HG02943 (cell line): ENCODE results near the gene PRKCE.

Experiments
- ATAC-seq: cut with Tn5 transposase; IDR thresholded peaks from one replicate; pipeline ENCODE4 v1.9.1; 2021; ENCODE audit warnings: mild to moderate bottlenecking, low read depth, moderate library complexity; ENCODE audit not compliant: unreplicated experiment

PRKCE gene

GRCh38 chr2:46118656-46119371 lies 467.3 kb downstream of the PRKCE start:
- no peak for ATAC-seq

- ATAC-seq = no peak
Observed at GRCh38 chr2:46119453-46119852, 468.0 kb downstream of the PRKCE start.

- no peak for ATAC-seq
Observed at GRCh38 chr2:46120792-46121555, 469.5 kb downstream of the PRKCE start.

DNA sequence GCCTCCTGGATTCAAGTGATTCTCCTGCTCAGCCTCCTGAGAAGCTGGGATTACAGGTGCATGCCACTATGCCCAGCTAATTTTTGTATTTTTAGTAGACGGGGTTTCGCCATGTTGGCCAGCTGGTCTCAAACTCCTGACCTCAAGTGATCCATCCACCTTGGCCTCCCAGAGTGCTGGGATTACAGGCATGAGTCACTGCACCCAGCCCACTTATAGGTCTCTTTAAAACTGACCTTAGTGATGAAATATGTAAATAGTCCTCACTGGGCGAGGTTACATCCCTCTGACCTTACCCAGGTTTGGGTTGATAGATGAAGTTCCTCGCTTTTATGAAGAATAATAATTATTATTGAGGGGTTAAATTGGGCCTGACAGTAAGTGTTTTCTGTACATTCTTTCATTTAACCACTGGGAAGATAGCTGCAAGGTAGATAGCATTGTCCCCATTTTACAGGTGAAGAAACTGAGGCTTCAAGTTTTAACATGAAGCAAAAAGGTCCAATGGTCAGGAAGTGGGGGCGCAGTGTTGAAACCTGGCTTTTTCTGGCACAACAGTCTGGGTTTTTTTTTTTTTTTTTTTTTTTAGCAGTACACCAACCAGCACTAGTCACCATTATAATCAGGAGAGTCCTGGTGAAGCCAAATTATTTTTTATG lies 471.0 kb downstream of the PRKCE start:
- no peak for ATAC-seq

DNA sequence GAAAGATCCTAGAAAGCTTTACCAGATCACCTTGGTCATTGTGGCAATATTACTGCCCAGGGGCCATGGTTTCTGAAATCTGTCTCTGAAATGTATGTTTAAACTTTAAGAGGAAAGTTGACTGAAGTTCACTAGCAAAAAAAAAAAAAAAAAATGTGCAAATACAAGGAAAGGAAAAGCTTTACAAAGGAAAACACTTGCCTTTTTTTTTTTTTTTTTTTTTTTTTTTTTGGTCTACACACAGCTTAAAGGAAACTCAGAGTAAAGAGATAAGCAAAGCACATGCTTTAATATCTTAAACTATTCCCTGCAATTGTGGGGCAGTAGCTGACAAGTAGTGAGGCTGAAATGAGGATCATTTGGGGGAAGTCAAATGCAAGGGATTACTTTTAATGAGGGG lies 471.5 kb downstream of the PRKCE start:
- no peak for ATAC-seq

- ATAC-seq = no peak
Observed at GRCh38 chr2:46125798-46126197, 474.3 kb downstream of the PRKCE start.

- ATAC-seq = no peak
Observed at GRCh38 chr2:46126571-46126970, 475.1 kb downstream of the PRKCE start.

GRCh38 chr2:46127176-46127575 lies 475.7 kb downstream of the PRKCE start:
- ATAC-seq = no peak

GRCh38 chr2:46130511-46130910 lies 479.0 kb downstream of the PRKCE start:
- no peak for ATAC-seq

DNA sequence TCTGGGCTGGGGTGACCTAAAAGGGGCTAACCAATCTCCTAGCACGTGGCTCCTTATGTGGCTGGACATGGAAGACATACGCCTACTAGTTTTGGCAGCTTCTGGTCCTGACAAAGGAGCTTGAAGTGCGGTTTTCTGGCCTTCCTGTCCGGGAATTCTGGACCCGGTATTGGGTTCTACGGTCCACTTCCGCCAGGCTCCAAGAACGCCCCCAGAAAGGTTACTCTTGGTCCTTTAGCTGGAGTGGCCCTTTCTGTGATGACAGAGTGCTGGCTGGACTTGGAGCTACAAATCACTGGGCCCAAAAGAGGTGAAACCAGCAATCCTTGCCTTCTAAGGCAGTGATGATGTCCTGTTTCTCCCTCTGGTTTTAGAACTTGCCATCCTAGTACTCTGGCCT lies 481.5 kb downstream of the PRKCE start:
- ATAC-seq = no peak

GRCh38 chr2:46134531-46135227 lies 483.2 kb downstream of the PRKCE start:
- ATAC-seq = no peak

DNA sequence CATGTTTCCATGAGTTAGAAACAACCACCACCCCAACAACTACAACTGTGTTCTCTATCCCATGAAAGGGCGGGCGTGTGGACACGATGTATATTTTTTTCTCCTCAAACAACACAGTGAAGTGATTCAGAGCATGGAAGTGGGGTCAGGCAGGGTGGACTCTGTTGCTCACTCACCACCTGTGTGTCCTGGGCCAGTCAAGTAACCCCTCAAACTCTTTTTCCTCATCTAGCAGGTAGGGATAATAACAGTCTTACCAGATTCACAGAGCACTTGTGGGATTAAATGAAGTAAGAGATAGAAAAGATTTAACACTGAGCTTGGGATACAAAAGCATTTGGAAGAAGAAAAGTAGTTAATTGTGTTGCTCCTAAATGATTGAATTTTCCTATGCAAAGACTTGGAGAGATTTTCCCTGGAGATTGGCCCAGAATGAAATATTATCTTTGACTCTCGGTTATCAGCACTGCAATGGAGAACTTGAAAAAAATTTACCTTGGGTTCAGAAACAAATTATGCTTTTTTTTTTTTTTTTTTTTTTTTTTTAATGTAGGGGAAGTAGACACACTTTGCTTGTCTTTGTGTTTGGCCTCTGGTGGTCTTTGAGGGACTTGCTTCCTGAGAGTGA lies 483.9 kb downstream of the PRKCE start:
- no peak for ATAC-seq

DNA sequence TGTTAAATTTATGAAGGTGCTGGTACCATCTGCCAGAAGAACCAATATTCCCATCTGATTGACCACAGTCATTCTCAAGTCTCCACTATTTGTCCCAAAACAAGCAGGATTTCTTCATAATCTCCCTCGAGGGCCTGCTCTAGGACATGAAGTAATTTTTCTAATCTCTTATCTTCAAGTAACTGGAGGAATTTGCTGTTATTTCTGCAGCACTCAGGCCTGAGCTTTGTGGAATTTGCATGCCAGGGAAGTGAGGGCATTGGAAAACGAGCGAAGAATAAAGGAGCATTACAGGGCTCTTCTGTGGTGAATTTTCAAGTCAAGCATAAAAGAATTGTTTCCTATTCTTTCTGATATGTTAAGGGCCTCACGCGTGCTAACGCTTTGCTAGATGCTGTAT lies 484.5 kb downstream of the PRKCE start:
- no peak for ATAC-seq

- no peak for ATAC-seq
Observed at GRCh38 chr2:46136481-46136880, 485.0 kb downstream of the PRKCE start.

- ATAC-seq = no peak
Observed at GRCh38 chr2:46136953-46137352, 485.5 kb downstream of the PRKCE start.

- no peak for ATAC-seq
Observed at GRCh38 chr2:46142546-46143428, 491.3 kb downstream of the PRKCE start.

GRCh38 chr2:46143429-46144132 lies 492.1 kb downstream of the PRKCE start:
- ATAC-seq = no peak

GRCh38 chr2:46144133-46144800 lies 492.8 kb downstream of the PRKCE start:
- ATAC-seq = no peak
